HEK293 (cell line): ENCODE data around the gene CCL18.

ENCODE experiments used
- CTCF ChIA-PET: fragments of 350-600 bp; formaldehyde crosslinking; extraction: SDS; loops from one replicate; lab custom pipeline; 2021; ENCODE audit warnings: antibody characterized with exemption; lab: Yijun Ruan, JAX
- POLR2A ChIA-PET: fragments of 300-600 bp; formaldehyde crosslinking; extraction: SDS; loops from one replicate; lab custom pipeline; 2020; ENCODE audit warnings: antibody characterized with exemption, inconsistent platforms; lab: Yijun Ruan, JAX
- H3K27ac ChIP-seq: fragments of 200-500 bp; sonication (Bioruptor generic); 2 replicates; pipeline ENCODE4 v1.5.1; 2014; ENCODE audit warnings: low read depth, low read length, control low read depth, inconsistent platforms; ENCODE audit errors: extremely low read depth
- H3K36me3 ChIP-seq, 2 experiments: fragments of 200-500 bp in 1 of 2; sonication (Bioruptor generic) in 1 of 2; 1 replicate in 1 of 2; 2 replicates in 1 of 2; pipeline ENCODE4 v1.5.1; 2014 to 2017; ENCODE audit warnings: inconsistent platforms in 2 of 2, low read length in 2 of 2; ENCODE audit not compliant: control insufficient read depth in 2 of 2, insufficient read depth in 1 of 2
- H3K4me1 ChIP-seq: fragments of 200-500 bp; sonication (Bioruptor generic); 2 replicates; pipeline ENCODE4 v1.5.1; 2014; ENCODE audit warnings: mild to moderate bottlenecking, low read length, inconsistent platforms; ENCODE audit not compliant: control insufficient read depth, insufficient read depth
- H3K4me3 ChIP-seq: 2 replicates; pipeline ENCODE4 v1.5.1; 2011; ENCODE audit warnings: low read depth, mild to moderate bottlenecking, control low read depth, low read length, moderate library complexity
- H3K9me3 ChIP-seq: fragments of 200-500 bp; sonication (Bioruptor generic); 2 replicates; pipeline ENCODE4 v1.5.1; 2014; ENCODE audit warnings: low read depth, low read length, inconsistent platforms; ENCODE audit not compliant: control insufficient read depth, insufficient read depth
- AEBP2 ChIP-seq: fragments of 450-650 bp; formaldehyde crosslinking; IDR thresholded peaks from 2 replicates; pipeline ENCODE4 v1.5.1; 2016; ENCODE audit warnings: missing biosample characterization, missing genetic modification characterization, borderline replicate concordance
- CTCF ChIP-seq: fragments of 450-650 bp; formaldehyde crosslinking; IDR thresholded peaks from 2 replicates; pipeline ENCODE4 v1.5.1; 2016; ENCODE audit warnings: missing biosample characterization, missing genetic modification characterization
- HOXD13 ChIP-seq: sonication (generic); formaldehyde crosslinking; IDR thresholded peaks from 2 replicates; pipeline ENCODE4 v1.8.0; 2022; ENCODE audit warnings: missing genetic modification reagents, borderline replicate concordance
- IKZF3 ChIP-seq: fragments of 450-650 bp; IDR thresholded peaks from 2 replicates; pipeline ENCODE4 v1.5.0; 2018; ENCODE audit warnings: missing biosample characterization, mild to moderate bottlenecking, missing genetic modification characterization, moderate library complexity
- KLF7 ChIP-seq: fragments of 450-650 bp; formaldehyde crosslinking; IDR thresholded peaks from 2 replicates; pipeline ENCODE4 v1.5.1; 2016; ENCODE audit warnings: missing biosample characterization, missing genetic modification characterization, borderline replicate concordance
- PRDM1 ChIP-seq: fragments of 450-650 bp; formaldehyde crosslinking; IDR thresholded peaks from 2 replicates; pipeline ENCODE4; 2016; ENCODE audit warnings: missing biosample characterization, missing genetic modification characterization
- REST ChIP-seq: fragments of 450-650 bp; formaldehyde crosslinking; IDR thresholded peaks from 2 replicates; pipeline ENCODE4 v1.5.1; 2016; ENCODE audit warnings: missing biosample characterization, missing genetic modification characterization
- ZNF280C ChIP-seq: fragments of 450-650 bp; formaldehyde crosslinking; IDR thresholded peaks from 2 replicates; pipeline ENCODE4 v1.5.1; 2016; ENCODE audit warnings: missing biosample characterization, missing genetic modification characterization
- ZNF341 ChIP-seq: fragments of 450-650 bp; formaldehyde crosslinking; IDR thresholded peaks from 2 replicates; pipeline ENCODE4; 2016; ENCODE audit warnings: low read depth, missing biosample characterization, missing genetic modification characterization
- ZNF391 ChIP-seq: fragments of 450-650 bp; formaldehyde crosslinking; IDR thresholded peaks from 2 replicates; pipeline ENCODE4 v1.5.1; 2016; ENCODE audit warnings: low read depth, missing biosample characterization, missing genetic modification characterization, borderline replicate concordance
- ZNF596 ChIP-seq: fragments of 450-650 bp; IDR thresholded peaks from 2 replicates; pipeline ENCODE4 v1.5.0; 2018; ENCODE audit warnings: missing biosample characterization, mild to moderate bottlenecking, missing genetic modification characterization, moderate library complexity
- ZNF600 ChIP-seq: fragments of 450-650 bp; formaldehyde crosslinking; IDR thresholded peaks from 2 replicates; pipeline ENCODE4 v1.5.1; 2016; ENCODE audit warnings: missing biosample characterization, missing genetic modification characterization
- ZNF792 ChIP-seq: fragments of 450-650 bp; formaldehyde crosslinking; IDR thresholded peaks from 2 replicates; pipeline ENCODE4 v1.5.1; 2016; ENCODE audit warnings: missing biosample characterization, missing genetic modification characterization
- ZNF837 ChIP-seq: fragments of 450-650 bp; formaldehyde crosslinking; IDR thresholded peaks from 2 replicates; pipeline ENCODE4 v1.5.1; 2016; ENCODE audit warnings: missing biosample characterization, missing genetic modification characterization
- ZSCAN5A ChIP-seq: fragments of 450-650 bp; formaldehyde crosslinking; IDR thresholded peaks from 2 replicates; pipeline ENCODE4 v1.5.1; 2016; ENCODE audit warnings: missing biosample characterization, missing genetic modification characterization

Gene CCL18

GRCh38 chr17:36069136-36069535, 5.1 kb downstream of the CCL18 start:
- TF ChIP-seq ZNF792 (tag by site-specific recombination) (no peak), ZNF391 (tag by site-specific recombination) (no peak), ZNF837 (no peak), IKZF3 (tag by site-specific recombination) (no peak), REST (tag by site-specific recombination) (no peak), HOXD13 (CRISPR knock-in tag) (no peak), ZNF280C (tag by site-specific recombination) (no peak), KLF7 (no peak), ZNF341 (tag by site-specific recombination) (no peak)
- Histone ChIP-seq H3K36me3 (no peaks in the 10 kb centered on the region), H3K9me3 (no peaks in the 10 kb centered on the region), H3K4me1 (no peaks in the 10 kb centered on the region), H3K27ac (no peak overlapping the region), H3K4me3 (no peak overlapping the region)
- POLR2A ChIA-PET = no interaction called here
- CTCF ChIA-PET = interaction anchor here (0.7 to 1.9 kb wide), 3 partner anchors 80 to 100 kb away, joined by 3 to 17 read pairs (median 4); no protein-coding TSS in a partner anchor

- Histone ChIP-seq H3K4me3 (no peak overlapping the region), H3K36me3 (no peaks in the 10 kb centered on the region), H3K9me3 (no peaks in the 10 kb centered on the region), H3K4me1 (no peaks in the 10 kb centered on the region), H3K27ac (no peak overlapping the region)
- TF ChIP-seq CTCF (tag by site-specific recombination) (no peak), ZSCAN5A (no peak), ZNF600 (tag by site-specific recombination) (no peak), ZNF792 (tag by site-specific recombination) (no peak), AEBP2 (tag by site-specific recombination) (no peak), ZNF596 (tag by site-specific recombination) (no peak), PRDM1 (tag by site-specific recombination) (no peak)
- POLR2A ChIA-PET = no interaction called here
- CTCF ChIA-PET = interaction anchor here (1.4 to 5.4 kb wide), 4 partner anchors 13 to 101 kb away, joined by 4 to 80 read pairs (median 46); no protein-coding TSS in a partner anchor
Measured at GRCh38 chr17:36070427-36070826, 6.4 kb downstream of the CCL18 start.
